Camera-type eye (tissue), 1 donor: ENCODE data around the gene ZBTB43. TPM values are rescaled to one million over a fixed set of nuclear protein-coding genes. Genes with fewer than 3 reads are reported as not detected.

Experiments used
- total RNA-seq: library from RNA; depleted of rRNA; stranded (reverse); fragments of >200 nt; gene quantifications from one replicate; pipeline ENCODE4 v1.2.3, GENCODE V29; 2014

Gene ZBTB43, protein sequence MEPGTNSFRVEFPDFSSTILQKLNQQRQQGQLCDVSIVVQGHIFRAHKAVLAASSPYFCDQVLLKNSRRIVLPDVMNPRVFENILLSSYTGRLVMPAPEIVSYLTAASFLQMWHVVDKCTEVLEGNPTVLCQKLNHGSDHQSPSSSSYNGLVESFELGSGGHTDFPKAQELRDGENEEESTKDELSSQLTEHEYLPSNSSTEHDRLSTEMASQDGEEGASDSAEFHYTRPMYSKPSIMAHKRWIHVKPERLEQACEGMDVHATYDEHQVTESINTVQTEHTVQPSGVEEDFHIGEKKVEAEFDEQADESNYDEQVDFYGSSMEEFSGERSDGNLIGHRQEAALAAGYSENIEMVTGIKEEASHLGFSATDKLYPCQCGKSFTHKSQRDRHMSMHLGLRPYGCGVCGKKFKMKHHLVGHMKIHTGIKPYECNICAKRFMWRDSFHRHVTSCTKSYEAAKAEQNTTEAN
- total RNA-seq, result 24.6 TPM

DNA sequence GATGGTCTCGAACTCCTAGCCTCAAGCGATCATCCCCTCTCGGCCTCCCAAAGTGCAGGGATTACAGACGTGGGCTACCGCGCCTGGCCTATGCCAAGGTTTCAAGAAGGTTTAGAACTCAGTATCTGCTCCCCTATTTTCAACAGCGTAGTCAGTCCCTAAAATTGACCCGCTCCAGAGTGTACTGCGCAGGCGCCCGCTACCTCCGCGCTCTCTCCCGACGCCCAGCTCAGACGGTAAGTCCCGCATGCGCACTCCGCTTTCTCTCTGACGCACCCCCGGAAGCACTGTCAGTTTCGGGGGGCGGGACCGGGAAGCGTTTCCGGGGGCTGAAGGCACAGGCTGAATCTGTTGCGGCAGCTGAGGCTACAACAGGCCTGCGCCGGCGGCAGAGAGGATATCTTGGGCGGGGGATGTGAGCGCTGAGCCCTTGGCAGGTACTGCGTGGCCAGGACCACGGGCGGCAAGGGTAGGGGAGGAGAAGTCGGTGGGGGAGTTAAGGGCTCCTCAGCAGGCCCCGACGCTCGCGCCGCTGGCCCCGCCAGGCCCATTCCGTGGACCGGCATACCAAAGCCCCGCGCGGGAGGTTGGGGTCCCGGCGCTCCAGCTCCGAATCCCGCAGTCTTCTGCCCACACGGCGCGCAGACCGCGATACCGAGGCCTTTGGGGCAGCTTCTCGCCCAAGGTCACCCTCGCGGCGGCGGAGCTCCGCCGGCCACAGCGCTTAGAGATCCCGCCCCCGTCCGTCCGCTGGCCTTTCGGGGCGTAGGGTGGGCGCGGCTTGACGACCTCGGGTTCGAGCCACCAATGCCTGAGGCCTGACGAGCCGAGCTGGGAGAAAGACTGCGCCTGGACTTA lies at the start of gene ZBTB43:
TSS of gene ZBTB43 (plus strand) at position 345 of the 858 bp plus-strand sequence. CDS start 27,470 bp downstream, outside the sequence.

DNA sequence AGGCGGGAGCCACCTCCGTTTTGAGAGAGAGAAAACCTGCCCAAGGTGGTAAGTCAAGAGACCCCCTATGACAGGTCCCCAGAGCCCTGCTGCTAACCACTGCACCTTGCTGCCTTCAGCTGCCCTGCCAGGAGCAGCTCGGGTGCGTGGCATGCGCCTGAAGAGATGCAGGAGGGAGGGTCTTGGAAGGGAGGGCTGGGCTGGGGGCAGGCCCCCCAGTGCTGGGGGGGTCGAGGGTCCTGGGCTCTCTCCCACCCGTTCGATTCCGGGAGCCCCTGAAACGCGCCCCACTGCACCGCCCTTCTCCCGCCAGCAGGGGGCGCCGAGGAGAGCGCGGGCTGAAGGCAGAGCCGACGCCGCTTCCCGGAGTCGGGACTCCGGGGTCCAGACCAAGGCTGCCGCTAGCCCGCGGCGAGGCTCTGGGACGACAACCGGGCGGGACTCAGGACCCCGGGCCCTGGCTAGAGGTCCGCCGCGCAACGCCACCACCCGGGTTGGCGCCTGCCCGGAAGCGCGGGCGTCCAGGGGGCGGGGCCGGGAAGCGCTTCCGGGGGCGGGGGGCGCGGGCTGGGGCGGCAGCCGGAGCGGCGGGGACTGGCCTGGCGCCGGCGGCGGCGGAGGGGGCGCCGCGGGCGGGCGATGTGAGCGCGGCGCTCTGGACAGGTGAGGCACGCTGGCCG lies 55.4 kb downstream of the ZBTB43 start, which contains the start of gene ZBTB34:
TSS of gene ZBTB34 (plus strand) at position 563 of the 680 bp plus-strand sequence. CDS start 18,761 bp downstream, outside the sequence.

Other genes starting within 250 kb of the ZBTB43 start
- 12.9 TPM for gene LMX1B, start 191.1 kb upstream of the ZBTB43 start, total RNA-seq
- 35.9 TPM for gene ZBTB34, start 55.6 kb downstream of the ZBTB43 start, total RNA-seq
- 35.3 TPM for gene RALGPS1, start 109.7 kb downstream of the ZBTB43 start, total RNA-seq